Thoracic aorta (tissue), 2 donors: ENCODE data around the gene RNU6-1. TPM values are rescaled to one million over a fixed set of nuclear protein-coding genes. Genes with fewer than 3 reads are reported as not detected.

Experiments
- ATAC-seq: fragments of 150-250 bp; one replicate; pipeline ENCODE4 v1.8.0; 2017; ENCODE audit warnings: low read depth; ENCODE audit not compliant: insufficient number of reproducible peaks, low FRiP score
- DNase-seq: peaks from one replicate; pipeline ENCODE4 v3.0.0-alpha.2; 2020; ENCODE audit warnings: low spot score
- H3K27ac ChIP-seq, 2 donors: fragments of 200-600 bp; sonication (generic); 1 replicate in 1 of 2; 2 replicates in 1 of 2; pipeline ENCODE4 v1.5.1; 2016; ENCODE audit warnings: mild to moderate bottlenecking in 2 of 2, moderate library complexity in 2 of 2
- H3K27me3 ChIP-seq: fragments of 200-600 bp; sonication (generic); replicated peaks from 2 replicates; pipeline ENCODE4 v1.6.0; 2016; ENCODE audit warnings: mild to moderate bottlenecking; ENCODE audit not compliant: insufficient read depth
- H3K36me3 ChIP-seq: fragments of 200-600 bp; sonication (generic); one replicate; pipeline ENCODE4 v1.5.1; 2016
- H3K4me1 ChIP-seq, 2 donors: fragments of 200-600 bp; sonication (generic); 1 replicate in 1 of 2; 2 replicates in 1 of 2; pipeline versions ENCODE4 v1.5.1 to v1.6.0; 2016; ENCODE audit warnings: low read depth in 2 of 2, mild to moderate bottlenecking in 1 of 2; ENCODE audit not compliant: control insufficient read depth in 1 of 2
- H3K4me3 ChIP-seq: fragments of 200-600 bp; sonication (generic); 2 replicates; pipeline ENCODE4 v1.5.1; 2016; ENCODE audit warnings: mild to moderate bottlenecking
- H3K9me3 ChIP-seq: fragments of 200-600 bp; sonication (generic); 2 replicates; pipeline ENCODE4 v1.5.1; 2016
- CTCF ChIP-seq: fragments of 200-600 bp; sonication (generic); IDR thresholded peaks from one replicate; pipeline ENCODE4 v1.5.1; 2019; ENCODE audit warnings: antibody characterized with exemption
- total RNA-seq, 2 donors: library from RNA; depleted of rRNA; stranded (reverse); fragments of >200 nt; gene quantifications; one replicate each; pipeline versions ENCODE4 v1.1.0 to v1.2.3, GENCODE V29; 2016

RNU6-1 gene
- not detected for total RNA-seq

DNA sequence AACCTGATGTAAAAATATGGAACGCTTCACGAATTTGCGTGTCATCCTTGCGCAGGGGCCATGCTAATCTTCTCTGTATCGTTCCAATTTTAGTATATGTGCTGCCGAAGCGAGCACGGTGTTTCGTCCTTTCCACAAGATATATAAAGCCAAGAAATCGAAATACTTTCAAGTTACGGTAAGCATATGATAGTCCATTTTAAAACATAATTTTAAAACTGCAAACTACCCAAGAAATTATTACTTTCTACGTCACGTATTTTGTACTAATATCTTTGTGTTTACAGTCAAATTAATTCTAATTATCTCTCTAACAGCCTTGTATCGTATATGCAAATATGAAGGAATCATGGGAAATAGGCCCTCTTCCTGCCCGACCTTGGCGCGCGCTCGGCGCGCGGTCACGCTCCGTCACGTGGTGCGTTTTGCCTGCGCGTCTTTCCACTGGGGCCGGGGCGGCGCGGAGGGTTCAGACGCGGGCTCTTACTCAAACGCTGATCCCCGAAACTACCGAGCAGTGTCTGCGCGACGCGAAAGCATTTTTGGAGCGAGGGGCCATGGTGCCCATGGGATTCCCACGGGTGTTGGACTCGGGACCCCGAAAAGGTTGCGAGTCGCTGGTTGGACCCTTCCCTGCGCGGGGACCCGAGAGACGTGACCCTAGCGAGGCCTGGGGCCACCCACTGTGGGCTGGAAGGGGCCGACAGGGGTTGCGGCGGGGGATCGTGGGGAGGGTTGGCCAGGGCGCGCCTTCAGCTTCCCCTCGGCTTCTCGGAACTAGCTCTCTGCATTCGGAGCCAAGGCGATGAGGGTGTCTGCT is at the start of gene RNU6-1:
Gene RNU6-1 (minus strand): TSS at position 117 of the 820 bp plus-strand sequence.
- ATAC-seq: peak; percentile 90
- H3K4me3 ChIP-seq: peak within 1 kb of the TSS; percentile 99

GRCh38 chr15:67887776-67888175 is 47.9 kb upstream of the RNU6-1 start:
- TF ChIP-seq CTCF: no peak
- Histone ChIP-seq H3K4me3 (no peak overlapping the region), H3K36me3 (no peaks in the 10 kb centered on the region), H3K4me1 (peaks cover 0 to 24% of the 10 kb centered on the region in 2 donors), H3K27ac (no peak overlapping the region), H3K9me3 (no peaks in the 10 kb centered on the region), H3K27me3 (no peaks in the 10 kb centered on the region)
- ATAC-seq: no peak
- DNase-seq: no peak

More for the DNA sequence above, at the start of gene RNU6-1:
- peak within 1 kb of the TSS; percentile 97 to 99 for H3K27ac ChIP-seq
- H3K9me3 ChIP-seq: no peaks in the 10 kb centered on the region
- peak; percentile 66 for DNase-seq
- H3K36me3 ChIP-seq: no peaks in the 10 kb centered on the region
- TF ChIP-seq CTCF: no peak
- H3K27me3 ChIP-seq: no peaks in the 10 kb centered on the region
- H3K4me1 ChIP-seq: peaks cover 7 to 31% of the 10 kb centered on the region in 2 donors

DNA sequence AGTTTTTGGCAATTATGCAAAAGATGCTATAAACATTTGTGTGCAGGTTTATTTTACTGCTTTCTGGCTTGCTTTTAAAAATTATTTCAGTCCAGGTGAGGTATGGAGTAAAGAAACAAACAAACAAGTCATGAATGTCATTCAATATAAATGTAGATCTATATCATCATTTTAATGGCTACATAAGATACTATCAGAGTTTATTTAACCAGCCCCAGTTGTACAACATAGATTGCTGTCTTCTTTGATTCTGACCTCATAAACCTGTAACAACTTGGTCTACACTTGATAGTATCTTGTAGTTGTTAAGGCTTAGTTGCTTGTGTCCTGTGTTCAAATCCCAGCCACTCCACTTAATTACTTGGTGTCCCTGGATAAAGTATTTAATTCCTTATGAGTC is 46.0 kb upstream of the RNU6-1 start:
- ATAC-seq: no peak
- no peak overlapping the region for H3K4me3 ChIP-seq
- no peak for TF ChIP-seq CTCF
- H3K9me3 ChIP-seq: no peaks in the 10 kb centered on the region
- H3K36me3 ChIP-seq: no peaks in the 10 kb centered on the region
- peaks cover 0 to 28% of the 10 kb centered on the region in 2 donors for H3K4me1 ChIP-seq
- H3K27ac ChIP-seq: no peak overlapping the region
- H3K27me3 ChIP-seq: no peaks in the 10 kb centered on the region
- DNase-seq: no peak

DNA sequence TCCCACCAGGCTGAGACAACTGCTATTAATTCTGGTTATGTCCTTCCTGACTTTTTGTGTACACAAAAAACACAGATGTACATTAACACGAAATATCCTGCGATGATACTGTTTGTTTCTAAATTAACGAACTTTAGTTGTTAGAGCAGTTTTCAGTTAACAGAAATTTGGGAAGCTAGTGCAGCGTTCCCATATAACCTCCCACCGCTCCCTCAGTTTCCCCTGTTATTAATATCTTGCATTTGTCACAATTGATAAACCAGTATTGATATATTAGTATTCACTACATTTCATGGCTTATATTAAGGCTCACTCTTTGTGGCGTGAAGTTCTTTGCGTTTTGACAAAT is 45.3 kb upstream of the RNU6-1 start:
- peaks cover 0 to 28% of the 10 kb centered on the region in 2 donors for H3K4me1 ChIP-seq
- DNase-seq: no peak
- H3K9me3 ChIP-seq: no peaks in the 10 kb centered on the region
- H3K27me3 ChIP-seq: no peaks in the 10 kb centered on the region
- no peak for TF ChIP-seq CTCF
- H3K27ac ChIP-seq: peak overlapping the region; percentile 66 to 74
- H3K4me3 ChIP-seq: peak overlapping the region; percentile 79
- H3K36me3 ChIP-seq: no peaks in the 10 kb centered on the region
- ATAC-seq: no peak

DNA sequence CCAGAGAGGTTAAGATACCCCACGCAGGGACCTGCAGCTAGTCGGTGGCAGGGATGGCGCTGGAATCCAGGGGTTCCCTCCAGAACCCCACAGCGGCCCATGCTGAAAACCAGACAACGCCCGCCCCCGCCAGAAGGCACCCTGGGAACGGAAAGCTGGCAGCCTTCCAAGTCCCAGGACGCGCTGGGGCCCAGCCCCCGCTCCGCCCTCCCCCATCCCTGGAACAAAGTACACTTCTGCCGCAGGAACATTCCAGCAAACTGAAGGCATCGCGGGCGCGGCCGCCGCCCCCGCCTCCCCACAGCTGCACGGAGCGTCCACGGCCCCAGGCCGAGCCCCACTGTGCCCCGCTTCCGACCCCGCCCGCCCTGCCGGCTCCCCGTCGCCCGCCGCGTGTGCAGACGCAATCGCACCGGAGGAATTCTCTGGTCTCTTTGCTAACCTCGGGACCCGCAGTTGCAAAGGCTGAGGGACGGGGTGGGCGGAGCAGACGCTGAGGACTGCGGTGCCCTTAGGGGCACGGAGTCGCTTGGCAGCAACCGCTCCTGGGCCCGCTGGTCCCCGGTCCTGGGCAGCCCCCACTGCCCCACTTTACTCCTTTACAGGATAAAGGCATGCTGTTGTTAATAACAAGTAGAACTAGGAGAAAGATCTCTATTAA is 44.8 kb upstream of the RNU6-1 start:
- peaks cover 0 to 28% of the 10 kb centered on the region in 2 donors for H3K4me1 ChIP-seq
- no peak for TF ChIP-seq CTCF

More for the DNA sequence above, 44.8 kb upstream of the RNU6-1 start:
- no peaks in the 10 kb centered on the region for H3K36me3 ChIP-seq
- H3K27ac ChIP-seq: peak overlapping the region; percentile 66 to 74
- DNase-seq (peak; percentile 25), ATAC-seq (peak; percentile 54)
- no peaks in the 10 kb centered on the region for H3K9me3 ChIP-seq
- H3K4me3 ChIP-seq: peak overlapping the region; percentile 79
- no peaks in the 10 kb centered on the region for H3K27me3 ChIP-seq
